WTC11 (cell line): Measurements from ENCODE around the gene DNAJC16. TPM values are rescaled to one million over a fixed set of nuclear protein-coding genes. Genes with fewer than 3 reads are reported as not detected.

Source experiments
- ATAC-seq: fragments of 200-7000 bp; cut with Tn5 transposase; 2 replicates; pipeline ENCODE4 v1.10.0; 2021; ENCODE audit warnings: mild to moderate bottlenecking, moderate library complexity
- CTCF ChIA-PET: fragments of 300-600 bp; sonication (Branson Sonifier 250); formaldehyde crosslinking; loops from one replicate; lab custom pipeline; 2021; ENCODE audit warnings: antibody characterized with exemption; lab: Charles Lee
- POLR2A ChIA-PET: fragments of 350-600 bp; sonication (Branson Sonifier 250); formaldehyde crosslinking; loops from one replicate; lab custom pipeline; 2021; ENCODE audit warnings: antibody characterized with exemption; lab: Charles Lee
- DNase-seq: peaks from one replicate; pipeline ENCODE4 v3.0.0; 2021; ENCODE audit warnings: low spot score
- H3K27ac Mint-ChIP-seq: 2 replicates; pipeline ENCODE4 v1.8.0; 2021; ENCODE audit warnings: mixed read lengths
- H3K27me3 Mint-ChIP-seq: 2 replicates; pipeline ENCODE4 v1.8.0; 2021; ENCODE audit warnings: low read depth, mild to moderate bottlenecking, moderate library complexity, mixed read lengths
- H3K36me3 Mint-ChIP-seq: 2 replicates; pipeline ENCODE4 v1.8.0; 2021; ENCODE audit warnings: mixed read lengths
- H3K4me1 Mint-ChIP-seq: 2 replicates; pipeline ENCODE4 v1.8.0; 2022; ENCODE audit warnings: mixed read lengths
- H3K4me3 Mint-ChIP-seq: 2 replicates; pipeline ENCODE4 v1.8.0; 2021; ENCODE audit warnings: mild to moderate bottlenecking, moderate library complexity, mixed read lengths
- H3K9me3 Mint-ChIP-seq: 2 replicates; pipeline ENCODE4 v1.8.0; 2021; ENCODE audit warnings: mixed read lengths
- AFF4 ChIP-seq: sonication (generic); formaldehyde crosslinking; IDR thresholded peaks from 2 replicates; pipeline ENCODE4 v1.8.1; 2023; ENCODE audit warnings: mild to moderate bottlenecking, missing genetic modification reagents, borderline replicate concordance
- ARID4B ChIP-seq: sonication (generic); formaldehyde crosslinking; IDR thresholded peaks from 2 replicates; pipeline ENCODE4 v1.8.0; 2023; ENCODE audit warnings: missing genetic modification reagents, mild to moderate bottlenecking, borderline replicate concordance
- ATF3 ChIP-seq: sonication (generic); formaldehyde crosslinking; conservative IDR thresholded peaks from 2 replicates; pipeline ENCODE4 v1.8.1; 2022; ENCODE audit warnings: mild to moderate bottlenecking, missing genetic modification reagents
- ATF6 ChIP-seq: sonication (generic); formaldehyde crosslinking; IDR thresholded peaks from 2 replicates; pipeline ENCODE4 v1.8.1; 2023; ENCODE audit warnings: mild to moderate bottlenecking, missing genetic modification reagents
- CBFB ChIP-seq: sonication (generic); formaldehyde crosslinking; IDR thresholded peaks from 2 replicates; pipeline ENCODE4 v1.8.1; 2022; ENCODE audit warnings: mild to moderate bottlenecking, low read depth, missing genetic modification reagents
- CREB1 ChIP-seq: sonication (generic); formaldehyde crosslinking; IDR thresholded peaks from 2 replicates; pipeline ENCODE4 v1.8.0; 2023; ENCODE audit warnings: mild to moderate bottlenecking, missing genetic modification reagents
- FOXK1 ChIP-seq: sonication (generic); formaldehyde crosslinking; IDR thresholded peaks from 2 replicates; pipeline ENCODE4 v1.8.0; 2022; ENCODE audit warnings: mild to moderate bottlenecking, moderate library complexity, missing genetic modification reagents
- FOXP1 ChIP-seq: sonication (generic); formaldehyde crosslinking; IDR thresholded peaks from 2 replicates; pipeline ENCODE4 v1.8.0; 2022; ENCODE audit warnings: missing genetic modification reagents, mild to moderate bottlenecking, moderate library complexity, borderline replicate concordance
- FOXP4 ChIP-seq: sonication (generic); formaldehyde crosslinking; IDR thresholded peaks from 2 replicates; pipeline ENCODE4 v1.8.0; 2022; ENCODE audit warnings: mild to moderate bottlenecking, missing genetic modification reagents
- JAZF1 ChIP-seq: fragments of 250-450 bp; sonication (Bioruptor Pico); IDR thresholded peaks from 2 replicates; pipeline ENCODE4 v1.9.0; 2021; ENCODE audit warnings: moderate library complexity, mild to moderate bottlenecking, inconsistent platforms
- MLX ChIP-seq: sonication (generic); formaldehyde crosslinking; IDR thresholded peaks from 2 replicates; pipeline ENCODE4 v1.8.1; 2023; ENCODE audit warnings: mild to moderate bottlenecking, missing genetic modification reagents, moderate library complexity
- NR2C2 ChIP-seq: sonication (generic); formaldehyde crosslinking; IDR thresholded peaks from 2 replicates; pipeline ENCODE4 v1.8.0; 2022; ENCODE audit warnings: mild to moderate bottlenecking, missing genetic modification reagents
- RORB ChIP-seq: fragments of 250-450 bp; sonication (Bioruptor Pico); IDR thresholded peaks from 2 replicates; pipeline ENCODE4 v1.9.0; 2021; ENCODE audit warnings: mild to moderate bottlenecking
- SMAD4 ChIP-seq: sonication (generic); formaldehyde crosslinking; IDR thresholded peaks from 2 replicates; pipeline ENCODE4 v1.8.0; 2022; ENCODE audit warnings: mild to moderate bottlenecking, missing genetic modification reagents
- STAT6 ChIP-seq: sonication (generic); formaldehyde crosslinking; conservative IDR thresholded peaks from 2 replicates; pipeline ENCODE4 v1.8.1; 2023; ENCODE audit warnings: mild to moderate bottlenecking, low read depth, missing genetic modification reagents, moderate library complexity
- ZNF423 ChIP-seq: fragments of 250-450 bp; sonication (Bioruptor Pico); IDR thresholded peaks from 2 replicates; pipeline ENCODE4 v2.1.2; 2022; ENCODE audit warnings: mild to moderate bottlenecking, moderate library complexity
- total RNA-seq: library from RNA; stranded (reverse); gene quantifications from 3 replicates; pipeline ENCODE4 v1.2.3, GENCODE V29; 2021

Gene DNAJC16
- total RNA-seq, 1 experiment from 2014 or later = 16.4 TPM

- Mint-ChIP-seq H3K4me1 (no peaks in the 10 kb centered on the region), H3K4me3 (no peak overlapping the region), H3K36me3 (peaks cover 16% of the 10 kb centered on the region), H3K27ac (no peak overlapping the region), H3K9me3 (no peaks in the 10 kb centered on the region), H3K27me3 (no peaks in the 10 kb centered on the region)
- ChIA-PET POLR2A (no interaction called here), CTCF (no interaction called here)
- no peak for ATAC-seq
- TF ChIP-seq FOXP4 (CRISPR knock-in tag) (no peak), CBFB (CRISPR knock-in tag) (no peak)
- DNase-seq = no peak
Measured at GRCh38 chr1:15557594-15557993, 30.9 kb downstream of the DNAJC16 start.

GRCh38 chr1:15558516-15558915 is 31.9 kb downstream of the DNAJC16 start:
- ChIA-PET CTCF (interaction anchor here (0.7 kb wide), 1 partner anchor 9 kb away, joined by 3 read pairs; no protein-coding TSS in a partner anchor), POLR2A (no interaction called here)
- ATAC-seq = no peak
- no peak for TF ChIP-seq STAT6 (CRISPR knock-in tag)
- TF ChIP-seq RORB (CRISPR knock-in tag) = no peak
- no peak for TF ChIP-seq JAZF1
- no peak for TF ChIP-seq NR2C2 (CRISPR knock-in tag)
- TF ChIP-seq ZNF423 (CRISPR knock-in tag) = no peak
- no peak for TF ChIP-seq ARID4B (CRISPR knock-in tag)
- TF ChIP-seq SMAD4 (CRISPR knock-in tag) = no peak
- no peak for TF ChIP-seq AFF4 (CRISPR knock-in tag)
- TF ChIP-seq FOXK1 = no peak
- no peak for TF ChIP-seq MLX
- no peak for TF ChIP-seq ATF6 (CRISPR knock-in tag)
- no peak for TF ChIP-seq FOXP1
- no peak for TF ChIP-seq ATF3 (CRISPR knock-in tag)
- no peak for TF ChIP-seq CREB1 (CRISPR knock-in tag)
- TF ChIP-seq, all 79 proteins: peak for 0
- Mint-ChIP-seq H3K4me1 (no peaks in the 10 kb centered on the region), H3K27me3 (no peaks in the 10 kb centered on the region), H3K27ac (no peak overlapping the region), H3K9me3 (no peaks in the 10 kb centered on the region), H3K36me3 (peaks cover 23% of the 10 kb centered on the region), H3K4me3 (no peak overlapping the region)
- DNase-seq = no peak
